GM21515 (cell line): ENCODE data around the gene HSPA1A.
"Not testable (repeated sequence)": the region's sequence is repeated elsewhere in the genome, so short reads cannot be mapped to it uniquely, and the experiment has no call there.

Experiments used
- ATAC-seq: cut with Tn5 transposase; IDR thresholded peaks from one replicate; pipeline ENCODE4 v1.9.1; 2021; ENCODE audit not compliant: unreplicated experiment

Gene HSPA1A

DNA sequence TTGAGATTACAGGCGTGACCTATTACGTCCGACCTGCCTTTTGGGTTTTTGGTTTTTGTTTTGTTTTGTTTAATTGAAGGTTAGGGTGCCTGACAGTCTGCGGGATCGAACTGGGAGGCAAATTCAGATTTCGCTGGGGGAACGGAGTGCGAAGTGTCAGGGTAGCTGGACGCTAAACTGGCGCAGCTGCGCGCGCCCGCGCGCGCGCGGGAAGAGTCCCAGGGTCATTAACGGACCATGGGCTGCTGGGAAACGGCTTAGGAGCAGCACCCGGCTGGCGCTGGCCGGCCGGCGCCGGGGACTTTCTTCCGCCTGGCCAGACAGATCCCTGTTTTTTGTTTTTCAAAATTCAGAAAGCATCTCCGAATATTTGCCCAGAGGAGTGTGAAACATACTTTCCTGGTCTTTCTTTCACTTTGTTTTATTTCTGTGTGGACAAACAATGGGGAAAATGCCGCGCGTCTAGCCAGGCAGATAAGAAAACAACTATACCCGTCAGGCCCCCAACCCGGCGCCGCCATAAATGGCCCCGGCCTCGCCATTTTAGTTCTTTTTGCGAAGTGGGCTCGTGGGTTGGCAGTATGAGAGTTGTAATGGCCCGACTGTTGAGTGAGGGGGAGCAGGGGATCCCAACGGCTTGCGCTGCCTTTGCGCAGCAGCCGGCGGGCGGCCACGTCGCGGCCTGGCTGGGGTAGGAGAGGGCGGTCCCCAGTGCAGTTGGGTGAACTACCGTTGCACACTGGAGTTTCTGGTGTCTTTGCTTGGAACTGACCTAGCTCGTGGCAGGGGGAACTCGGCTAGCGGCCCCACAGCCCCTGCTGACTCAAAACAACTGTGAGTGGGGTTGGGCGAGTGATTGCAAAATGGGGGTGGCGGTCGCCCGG is 19.3 kb downstream of the HSPA1A start:
- ATAC-seq: peak; percentile 43

DNA sequence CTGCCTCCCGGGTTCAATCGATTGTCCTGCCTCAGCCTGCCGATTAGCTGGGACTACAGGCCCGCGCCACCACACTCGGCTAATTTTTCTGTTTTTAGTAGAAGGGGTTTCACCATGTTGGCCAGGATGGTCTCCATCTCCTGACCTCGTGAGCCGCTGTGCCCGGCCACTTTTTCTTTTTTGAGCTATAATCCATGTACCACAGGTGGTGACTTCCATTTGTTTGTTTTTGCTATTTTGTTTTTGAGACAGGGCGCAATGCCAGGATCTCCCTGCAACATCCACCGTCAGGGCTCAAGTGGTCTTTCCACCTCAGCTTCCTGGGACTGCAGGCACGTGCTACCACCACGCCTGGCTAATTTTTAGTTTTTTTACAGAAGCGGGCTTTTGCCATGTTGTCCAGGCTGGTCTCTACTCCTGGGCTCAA is 20.7 kb downstream of the HSPA1A start:
- ATAC-seq: no peak

DNA sequence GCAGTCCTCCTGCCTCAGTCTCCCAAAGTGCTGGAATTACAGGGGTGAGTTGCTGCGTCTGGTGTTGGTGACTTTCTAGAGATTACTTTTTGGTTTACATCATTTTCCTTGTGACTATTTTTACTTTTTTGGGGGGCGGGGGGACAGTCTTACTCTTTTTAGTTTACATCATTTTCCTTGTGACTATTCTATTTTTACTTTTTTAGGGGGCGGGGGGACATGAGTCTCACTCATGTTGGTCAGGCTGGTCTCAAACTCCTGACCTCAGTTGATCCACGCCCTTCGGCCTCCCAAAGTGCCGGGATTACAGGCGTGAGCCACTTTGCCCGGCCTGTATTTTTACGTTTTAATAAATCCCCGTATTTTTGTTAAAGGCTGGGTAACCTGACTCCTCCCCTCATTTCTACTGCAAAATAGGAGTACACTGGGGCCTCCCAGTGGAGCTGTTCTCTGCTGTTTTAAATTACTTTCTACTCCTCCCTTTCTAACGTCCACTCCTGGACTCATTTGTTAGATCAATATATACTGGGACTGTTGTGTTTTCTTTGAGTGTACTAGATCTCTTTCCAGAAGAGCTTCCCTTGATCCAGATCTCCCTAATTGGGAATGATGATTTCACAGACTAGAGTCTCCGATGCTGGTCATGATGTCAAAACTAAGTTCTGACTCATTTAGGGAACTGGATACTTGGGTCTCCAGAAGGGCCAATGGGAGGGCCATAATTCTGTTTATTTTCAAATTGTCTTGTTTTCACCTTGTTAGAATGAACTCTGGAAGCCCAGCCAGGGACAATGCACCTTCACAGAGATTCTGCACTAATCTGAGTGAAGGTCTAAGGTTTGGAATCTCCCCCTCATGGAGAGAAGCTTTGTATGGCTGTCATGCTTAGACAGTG is 21.4 kb downstream of the HSPA1A start:
- ATAC-seq: no peak

DNA sequence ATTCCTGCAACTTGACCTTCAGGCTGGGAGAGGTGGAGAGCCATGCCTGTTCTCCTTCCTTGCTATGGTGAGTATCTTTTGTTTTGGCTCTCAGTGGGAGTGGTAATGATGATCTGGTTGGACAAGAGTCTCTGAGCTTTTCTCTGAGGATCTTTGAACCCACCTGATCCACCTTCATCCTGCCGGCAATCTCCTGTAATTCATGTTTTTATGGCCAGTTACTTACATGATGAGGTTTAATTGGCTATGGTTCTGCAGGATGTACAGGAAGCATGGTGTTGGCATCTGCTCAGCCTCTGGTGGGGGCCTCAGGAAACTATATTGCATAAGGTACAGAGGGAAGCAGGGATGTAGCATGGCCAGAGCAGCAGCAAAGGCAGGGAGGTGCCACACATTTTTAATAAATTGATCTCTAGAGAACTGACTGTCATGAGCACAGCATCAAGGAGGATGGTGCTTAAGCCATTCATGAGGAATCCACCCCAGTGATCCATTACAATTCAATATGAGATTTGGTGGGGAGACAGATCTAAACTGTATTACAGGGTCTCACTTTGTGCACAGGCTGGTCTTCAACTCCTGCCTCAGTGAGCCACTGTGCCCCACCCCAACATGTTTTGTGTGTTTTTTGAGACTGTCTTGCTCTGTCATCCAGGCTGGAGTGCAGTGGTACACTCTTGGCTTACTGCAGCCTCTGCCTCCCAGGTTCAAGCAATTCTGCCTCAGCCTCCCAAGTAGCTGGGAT is 22.2 kb downstream of the HSPA1A start:
- no peak for ATAC-seq

DNA sequence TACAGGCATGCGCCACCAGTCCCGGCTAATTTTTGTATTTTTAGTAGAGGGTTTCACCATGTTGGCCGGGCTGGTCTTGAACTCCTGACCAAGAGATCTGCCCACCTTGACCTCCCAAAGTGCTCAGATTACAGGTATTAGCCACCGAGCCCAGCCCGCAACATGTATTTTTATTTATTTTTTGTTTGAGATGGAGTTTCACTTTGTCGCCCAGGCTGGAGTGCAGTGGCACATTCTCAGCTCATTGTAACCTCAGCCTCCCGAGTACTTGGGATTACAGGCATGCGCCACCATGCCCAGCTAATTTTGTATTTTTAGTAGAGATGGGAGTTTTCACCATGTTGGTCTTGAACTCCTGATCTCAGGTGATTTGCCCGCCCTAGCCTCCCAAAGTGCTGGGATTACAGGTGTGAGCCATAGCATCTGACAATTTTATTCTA is 22.8 kb downstream of the HSPA1A start:
- ATAC-seq: not testable (repeated sequence)

DNA sequence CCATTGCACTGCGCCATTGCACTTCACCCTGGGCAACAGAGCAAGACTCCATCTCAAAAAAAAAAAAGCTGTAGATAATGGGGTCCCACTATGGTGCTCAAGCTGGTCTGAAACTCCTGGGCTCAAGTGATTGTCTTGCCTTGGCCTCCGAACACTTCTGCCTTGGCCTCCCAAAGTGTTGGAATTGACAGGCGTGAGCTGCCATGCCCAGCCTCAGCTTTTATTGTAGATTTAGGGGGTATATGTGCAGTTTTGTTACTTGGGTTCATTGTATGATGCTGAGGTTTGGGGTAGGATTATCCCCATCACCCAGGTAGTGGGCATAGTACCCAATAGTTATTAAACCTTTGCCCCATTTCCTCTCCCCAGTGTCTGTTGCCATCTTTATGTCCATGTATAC is 23.6 kb downstream of the HSPA1A start:
- ATAC-seq: no peak

DNA sequence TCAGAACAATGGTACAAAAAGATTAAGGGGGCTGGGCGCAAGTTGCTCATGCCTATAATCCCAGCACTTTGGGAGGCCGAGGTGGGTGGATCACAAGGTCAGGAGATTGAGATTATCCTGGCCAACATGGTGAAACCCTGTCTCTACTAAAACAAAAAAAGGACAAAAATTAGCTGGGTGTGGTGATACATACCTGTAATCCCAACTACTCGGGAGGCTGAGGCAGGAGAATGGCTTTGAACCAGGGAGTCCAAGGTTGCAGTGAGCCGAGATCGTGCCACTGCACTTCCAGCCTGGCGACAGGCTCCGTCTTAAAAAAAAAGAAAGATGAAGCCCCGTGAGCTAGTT is 24.4 kb downstream of the HSPA1A start:
- not testable (repeated sequence) for ATAC-seq

DNA sequence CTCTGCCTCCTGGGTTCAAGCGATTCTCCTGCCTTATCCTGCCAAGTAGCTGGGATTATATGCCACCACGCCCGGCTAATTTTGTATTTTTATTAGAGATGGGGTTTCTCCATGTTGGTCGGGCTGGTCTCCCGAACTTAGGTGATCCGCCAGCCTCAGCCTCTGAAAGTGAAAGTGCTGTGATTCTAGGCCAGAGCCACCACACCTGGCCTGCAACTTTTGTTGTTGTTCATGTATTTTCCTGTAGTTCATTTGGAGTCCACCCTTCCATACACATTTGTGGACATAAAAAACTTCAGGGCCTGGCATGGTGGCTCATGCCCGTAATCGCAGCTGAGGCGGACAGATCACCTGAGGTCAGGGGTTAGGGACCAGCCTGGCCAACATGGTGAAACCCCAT is 26.7 kb downstream of the HSPA1A start:
- ATAC-seq: no peak

DNA sequence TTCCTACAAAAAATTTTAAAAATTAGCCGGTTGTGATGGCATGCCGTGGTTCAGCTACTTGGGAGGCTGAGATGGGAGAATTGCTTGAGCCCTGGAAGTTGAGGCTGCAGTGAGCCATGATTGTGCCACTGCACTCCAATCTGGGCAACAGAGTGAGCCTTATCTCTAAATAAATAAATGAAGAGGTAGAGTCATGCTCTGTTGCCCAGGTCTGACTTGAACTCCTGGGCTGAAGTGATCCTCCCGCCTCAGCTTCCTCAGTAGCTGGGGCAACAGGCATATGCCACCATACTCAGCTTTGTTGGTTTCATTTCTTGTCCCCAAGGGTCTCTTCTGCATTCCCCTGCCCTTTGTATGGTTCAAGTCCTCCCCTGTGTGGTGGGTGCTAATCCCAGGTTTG is 29.2 kb downstream of the HSPA1A start:
- no peak for ATAC-seq

DNA sequence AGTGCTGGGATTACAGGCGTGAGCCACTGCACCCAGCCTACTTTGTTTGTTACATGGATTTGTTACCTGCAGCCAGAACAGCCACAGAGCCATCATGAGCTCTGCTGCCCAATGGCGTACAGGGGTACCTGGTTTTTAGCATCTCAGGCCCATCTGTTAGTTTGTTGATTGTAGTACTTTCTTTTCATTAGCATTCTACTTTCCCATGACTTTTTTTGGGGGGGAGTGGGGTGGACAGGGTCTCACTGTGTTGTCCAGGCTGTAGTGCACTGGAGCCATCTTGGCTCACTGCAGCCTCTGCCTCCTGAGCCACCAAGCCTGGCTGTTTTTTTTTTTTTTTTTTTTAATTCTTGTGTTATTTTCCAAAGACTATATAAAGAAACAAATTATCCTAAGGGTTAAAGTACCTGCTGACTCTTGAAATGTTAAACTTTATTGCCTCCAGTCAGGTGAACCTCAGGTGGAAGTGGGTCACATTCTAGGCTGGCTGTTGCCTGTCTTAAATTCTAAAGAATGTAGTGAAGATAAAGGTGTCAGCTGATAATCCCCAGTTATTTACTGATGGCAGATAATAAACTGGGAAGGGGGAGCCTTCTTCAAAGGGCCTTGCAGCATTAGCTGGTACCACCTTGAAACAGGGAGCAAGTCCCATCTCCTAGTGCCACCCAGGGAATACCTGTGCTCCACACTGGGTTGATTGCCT is 32.1 kb downstream of the HSPA1A start:
- ATAC-seq: no peak

DNA sequence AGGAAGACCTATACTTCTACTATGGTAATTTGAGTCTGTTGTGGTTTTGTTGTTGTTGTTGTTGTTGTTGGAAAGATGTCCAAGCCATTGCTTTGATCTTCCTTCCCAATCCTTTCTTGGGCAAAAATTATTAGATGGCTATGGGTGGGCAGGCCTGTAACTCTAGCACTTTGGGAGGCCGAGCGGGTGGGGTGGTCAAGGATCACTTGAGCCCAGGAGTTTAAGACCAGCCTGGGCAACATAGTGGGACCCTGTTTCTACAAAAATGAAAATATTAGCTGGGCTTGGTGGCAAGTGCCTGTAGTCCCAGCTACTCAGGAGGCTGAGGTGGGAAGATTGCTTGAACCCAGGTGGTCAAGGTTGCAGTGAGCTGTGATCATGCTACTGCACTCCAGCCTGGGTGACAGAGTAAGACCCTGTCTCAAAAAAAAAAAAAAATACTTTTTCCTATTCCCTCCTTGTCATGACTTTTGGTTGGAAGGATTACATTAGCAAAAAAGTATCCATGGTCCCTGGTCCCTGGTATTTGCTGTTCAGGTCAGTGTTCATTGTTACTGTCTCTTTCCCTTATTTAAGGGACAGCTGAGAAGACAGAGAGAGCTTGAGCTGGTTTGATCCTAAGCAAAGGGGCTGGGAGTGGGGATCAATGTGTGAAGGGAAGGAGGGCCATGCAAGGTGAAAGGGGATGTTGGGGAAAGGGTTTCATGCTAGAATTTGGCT is 35.6 kb downstream of the HSPA1A start:
- no peak for ATAC-seq

DNA sequence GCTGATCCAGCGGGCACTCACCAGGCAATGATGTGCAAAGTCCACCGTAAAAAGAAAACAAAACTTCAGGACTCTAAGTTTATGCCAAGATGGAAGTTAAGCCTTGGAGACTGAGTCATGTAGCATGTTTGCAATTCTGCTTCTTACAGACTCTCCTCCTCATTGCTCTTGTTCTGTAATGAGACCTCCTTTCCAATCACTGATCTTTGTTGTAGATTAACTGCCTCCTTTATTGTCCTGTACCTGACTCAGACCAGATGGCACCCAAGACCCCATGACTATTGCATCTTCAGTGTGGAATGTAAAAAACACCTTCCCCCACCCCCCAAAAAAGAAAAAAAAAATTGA is 36.1 kb downstream of the HSPA1A start:
- ATAC-seq: no peak

DNA sequence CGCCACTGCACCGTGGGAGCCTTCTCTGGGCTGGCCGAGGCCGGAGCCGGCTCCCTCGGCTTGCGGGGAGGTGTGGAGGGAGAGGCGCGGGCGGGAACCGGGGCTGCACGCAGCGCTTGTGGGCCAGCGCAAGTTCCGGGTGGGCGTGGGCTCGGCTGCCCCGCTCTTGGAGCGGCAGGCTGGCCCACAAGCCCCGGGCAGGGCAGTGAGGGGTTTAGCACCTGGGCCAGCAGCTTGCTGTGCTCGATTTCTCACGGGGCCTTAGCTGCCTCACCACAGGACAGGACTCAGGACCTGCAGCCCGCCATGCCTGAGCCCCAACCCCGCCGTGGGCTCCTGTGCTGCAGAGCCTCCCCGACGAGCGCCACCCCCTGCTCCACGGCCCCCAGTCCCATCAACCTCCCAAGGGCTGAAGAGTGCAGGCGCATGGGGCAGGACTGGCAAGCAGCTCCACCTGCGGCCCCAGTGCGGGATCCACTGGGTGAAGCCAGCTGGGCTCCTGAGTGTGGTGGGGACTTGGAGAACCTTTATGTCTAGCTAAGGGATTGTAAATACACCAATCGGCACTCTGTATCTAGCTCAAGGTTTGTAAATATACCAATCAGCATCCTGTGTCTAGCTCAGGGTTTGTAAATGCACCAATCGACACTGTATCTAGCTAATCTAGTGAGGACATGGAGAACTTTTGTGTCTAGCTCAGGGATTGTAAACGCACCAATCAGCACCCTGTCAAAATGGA is 36.8 kb downstream of the HSPA1A start:
- not testable (repeated sequence) for ATAC-seq

DNA sequence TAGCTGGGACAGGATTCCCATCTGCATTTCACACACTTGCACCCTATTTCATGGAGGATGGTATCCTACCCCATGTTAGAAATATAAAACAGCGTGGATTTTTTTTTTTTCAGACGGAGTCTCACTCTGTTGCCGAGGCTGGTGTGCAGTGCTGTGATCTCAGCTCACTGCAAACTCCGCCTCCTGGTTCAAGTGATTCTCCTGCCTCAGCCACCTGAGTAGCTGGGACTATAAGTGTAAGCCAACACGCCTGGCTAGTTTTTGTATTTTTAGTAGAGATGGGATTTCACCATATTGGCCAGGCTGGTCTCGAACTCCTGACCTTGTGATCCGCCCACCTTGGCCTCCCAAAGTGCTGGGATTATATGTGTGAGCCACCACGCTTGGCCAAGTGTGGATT is 42.4 kb downstream of the HSPA1A start:
- ATAC-seq: not testable (repeated sequence)

DNA sequence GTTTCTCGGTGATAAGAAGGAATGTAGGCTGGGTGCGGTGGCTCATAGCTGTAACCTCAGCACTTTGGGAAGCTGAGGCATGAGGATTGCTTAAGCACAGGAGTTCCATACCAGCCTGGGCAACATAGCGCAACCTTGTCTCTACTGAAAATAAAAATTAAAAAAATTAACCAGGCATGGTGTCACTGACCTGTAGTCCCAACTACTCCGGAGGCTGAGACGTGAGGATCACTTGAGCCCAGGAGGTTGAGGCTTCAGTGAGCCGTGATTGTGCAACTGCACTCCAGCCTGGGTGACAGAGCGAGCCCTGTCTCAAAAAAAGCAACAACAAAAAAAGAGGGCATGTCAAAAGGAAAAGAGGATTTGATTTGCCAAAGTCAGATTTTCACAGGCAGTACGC is 43.4 kb downstream of the HSPA1A start:
- no peak for ATAC-seq

DNA sequence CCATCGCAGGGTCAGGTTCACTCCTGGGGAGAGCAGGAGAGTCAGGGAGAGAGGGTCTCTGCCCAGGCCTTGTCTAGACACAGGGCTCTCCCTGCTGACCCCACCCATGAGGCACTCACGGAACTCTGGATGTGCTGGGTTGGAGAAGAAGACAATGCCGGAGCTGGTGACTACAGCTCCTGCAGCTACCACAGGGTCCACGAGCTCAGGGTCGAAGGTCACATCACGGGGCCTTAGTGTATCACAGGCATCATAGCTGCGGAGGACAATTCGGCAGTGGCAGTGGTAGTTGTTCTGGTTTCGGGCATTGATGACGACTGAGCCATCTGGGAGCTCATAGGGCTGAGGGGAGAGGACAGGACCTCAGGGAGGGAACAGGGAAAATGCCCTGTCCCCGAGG is 44.6 kb downstream of the HSPA1A start:
- no peak for ATAC-seq

DNA sequence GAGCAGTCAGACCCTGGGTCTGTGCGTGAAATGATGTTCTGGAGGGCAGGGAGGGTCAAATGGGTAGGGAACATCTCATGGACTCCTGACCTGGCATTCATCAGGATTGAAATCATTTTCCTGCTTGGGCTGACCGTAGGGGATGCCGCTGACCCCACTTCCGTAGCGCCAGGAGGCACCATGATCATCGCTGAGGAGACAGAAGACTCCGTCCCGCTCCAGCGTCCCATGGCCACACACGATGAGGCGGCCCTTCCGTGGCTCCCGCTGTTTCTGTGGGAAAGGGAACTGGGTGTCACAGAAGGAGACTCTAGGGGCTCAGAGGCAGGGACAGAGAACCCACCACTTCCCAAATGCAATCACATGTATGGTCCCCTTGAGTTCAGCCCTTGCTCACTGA is 45.0 kb downstream of the HSPA1A start:
- ATAC-seq: no peak

DNA sequence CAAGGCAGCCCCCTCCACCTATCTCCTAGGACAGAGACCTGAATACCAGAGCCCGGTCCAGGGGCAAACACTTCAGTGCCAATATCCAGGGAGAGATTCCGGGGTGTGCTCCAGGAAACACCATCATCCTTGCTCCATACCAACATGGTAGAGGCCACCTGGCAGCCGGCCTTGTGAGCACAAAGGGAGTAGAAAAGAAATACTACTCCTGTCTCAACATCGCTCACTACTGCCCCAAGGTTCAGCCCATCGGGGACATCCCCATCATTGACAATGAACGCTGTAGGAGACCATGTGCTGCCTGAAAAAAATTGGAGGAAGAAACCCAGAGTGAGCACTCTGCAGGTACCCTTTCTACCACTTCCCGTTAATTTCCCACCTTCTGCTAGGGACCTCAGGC is 45.8 kb downstream of the HSPA1A start:
- ATAC-seq: no peak

DNA sequence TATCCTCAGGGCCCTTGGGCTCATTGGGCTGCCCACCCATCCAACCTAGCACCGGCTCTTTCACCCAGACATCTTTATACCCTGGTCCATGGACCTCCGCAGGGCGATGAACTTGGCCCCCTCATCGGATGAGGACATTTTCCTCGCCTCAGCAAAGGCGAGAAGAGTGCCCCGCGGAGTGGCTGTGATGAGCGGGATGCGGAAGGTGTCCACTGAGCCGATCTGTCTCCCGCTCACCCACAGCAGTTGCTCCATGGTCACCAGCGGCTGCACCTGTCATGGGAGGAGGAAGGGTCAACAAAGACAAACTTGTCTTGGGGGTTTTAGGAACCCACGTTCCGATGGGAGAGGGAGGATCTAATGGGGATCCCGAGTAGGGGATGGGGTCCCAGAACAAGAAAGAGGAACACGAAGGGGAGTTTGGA is 46.6 kb downstream of the HSPA1A start:
- ATAC-seq: no peak
